Measurements from ENCODE around the gene RGS6. TPM values are rescaled to one million over a fixed set of nuclear protein-coding genes. Genes with fewer than 3 reads are reported as not detected.

Gene RGS6
- total and polyA plus RNA-seq, 5 donors from 2014 or later: 0.13 to 1.5 (median 0.69) TPM

DNA sequence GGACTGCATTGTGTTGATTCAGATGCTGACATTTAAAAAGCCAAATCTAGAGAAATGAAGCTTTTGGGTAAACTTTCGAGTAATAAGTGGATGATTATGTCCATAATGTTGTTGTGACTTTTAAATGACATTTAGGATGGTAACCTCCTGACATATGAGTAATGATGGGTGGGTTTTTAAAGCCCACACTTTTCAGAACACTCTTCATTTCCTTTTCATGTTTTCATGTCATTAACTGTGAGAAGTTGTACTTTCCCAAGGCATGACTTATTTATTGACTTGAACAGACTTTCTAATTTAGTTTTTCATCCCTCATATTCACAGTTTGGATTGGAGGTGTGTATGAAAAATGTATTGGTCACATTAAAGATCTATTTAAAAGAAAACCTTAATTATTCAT lies 35.5 kb downstream of the RGS6 start:
- H3K4me3 Mint-ChIP-seq: no peak overlapping the region
- H3K36me3 ChIP-seq (ENCODE audit: control insufficient read depth, insufficient read depth, low read length): no peaks in the 10 kb centered on the region
- no peaks in the 10 kb centered on the region for H3K4me1 Mint-ChIP-seq
- H3K27ac ChIP-seq (ENCODE audit: insufficient read depth, low read length, poor library complexity, severe bottlenecking): no peak overlapping the region
- peaks cover 6% of the 10 kb centered on the region for H3K27me3 ChIP-seq (ENCODE audit: control insufficient read depth, insufficient read depth, low read length)
- no peak overlapping the region for H3K4me3 ChIP-seq (ENCODE audit: low read depth, low read length)
- no peaks in the 10 kb centered on the region for H3K4me1 ChIP-seq (ENCODE audit: control insufficient read depth, insufficient read depth, low read length, poor library complexity, severe bottlenecking)
- H3K9me3 Mint-ChIP-seq: peaks cover 0 to 7% (median 3%) of the 10 kb centered on the region in 7 donors
- peaks cover 12% of the 10 kb centered on the region for H3K27me3 Mint-ChIP-seq
- peaks cover 0 to 3% of the 10 kb centered on the region in 2 experiments for H3K9me3 ChIP-seq (ENCODE audit: control insufficient read depth in 2 of 2, low read length in 2 of 2)
- ATAC-seq (ENCODE audit: low read depth in 2 of 2) (no peak), DNase-seq (no peak)
- no peaks in the 10 kb centered on the region for H3K36me3 Mint-ChIP-seq
- no peak overlapping the region for H3K27ac Mint-ChIP-seq

DNA sequence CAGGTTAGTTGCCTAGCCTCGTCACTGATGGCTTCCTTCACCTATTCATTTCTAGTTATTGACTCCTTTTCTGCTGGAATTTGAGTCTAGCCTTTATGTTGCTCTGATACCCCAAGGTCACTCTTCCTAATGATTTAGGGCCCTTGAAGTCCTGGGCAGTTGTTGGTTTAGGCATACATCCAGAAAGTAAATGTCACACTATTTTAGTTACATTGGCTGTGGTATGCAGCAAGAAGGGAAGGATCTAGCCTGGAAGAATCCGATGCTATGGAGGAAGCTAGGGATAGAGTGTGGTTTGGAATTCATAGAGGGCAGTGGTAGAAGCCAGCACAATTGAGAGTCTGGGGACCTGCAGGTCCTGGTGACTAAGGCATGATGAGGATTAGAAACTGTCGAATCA lies 38.0 kb downstream of the RGS6 start:
- no peaks in the 10 kb centered on the region for H3K36me3 Mint-ChIP-seq
- ATAC-seq (ENCODE audit: low read depth in 2 of 2): no peak

DNA sequence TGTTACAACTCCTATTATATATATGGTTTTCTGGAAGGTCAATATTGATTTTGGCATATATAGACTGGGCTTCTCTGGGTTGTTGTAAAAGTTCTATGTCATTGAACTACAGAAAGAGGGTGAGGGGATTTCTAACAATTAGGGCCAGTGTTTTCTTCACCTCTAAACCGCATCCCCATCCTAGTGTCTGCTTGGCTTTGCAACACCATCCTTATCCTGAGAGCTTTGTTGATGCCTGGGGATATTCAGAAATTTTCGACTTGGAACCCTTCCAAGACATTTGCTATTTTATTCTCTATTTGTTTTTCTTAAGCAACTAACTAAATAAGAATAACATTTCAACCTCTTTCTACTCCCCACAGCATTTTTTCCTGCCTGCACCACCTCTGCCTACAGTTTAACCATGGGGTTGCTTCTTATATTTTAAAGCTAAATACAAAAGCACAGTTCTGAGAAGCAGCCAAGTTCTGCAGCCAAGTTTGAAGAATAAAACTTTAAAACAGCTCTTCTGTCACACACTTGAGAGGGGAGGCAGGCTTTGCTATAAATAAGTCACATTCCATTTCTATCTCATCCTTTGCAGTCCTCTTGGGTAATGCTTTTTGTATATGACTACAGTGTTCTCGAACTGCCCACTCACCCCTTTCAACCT lies 53.4 kb downstream of the RGS6 start:
- peaks cover 3% of the 10 kb centered on the region for H3K27me3 ChIP-seq (ENCODE audit: control insufficient read depth, insufficient read depth, low read length)

More for the DNA sequence above, 38.0 kb downstream of the RGS6 start:
- H3K9me3 Mint-ChIP-seq: peaks cover 0 to 8% (median 3%) of the 10 kb centered on the region in 7 donors
- Histone ChIP-seq H3K9me3 (ENCODE audit: control insufficient read depth in 2 of 2, low read length in 2 of 2) (peaks cover 0 to 3% of the 10 kb centered on the region in 2 experiments), H3K4me1 (ENCODE audit: control insufficient read depth, insufficient read depth, low read length, poor library complexity, severe bottlenecking) (no peaks in the 10 kb centered on the region), H3K27me3 (ENCODE audit: control insufficient read depth, insufficient read depth, low read length) (peaks cover 4% of the 10 kb centered on the region), H3K4me3 (ENCODE audit: low read depth, low read length) (no peak overlapping the region), H3K36me3 (ENCODE audit: control insufficient read depth, insufficient read depth, low read length) (no peaks in the 10 kb centered on the region), H3K27ac (ENCODE audit: insufficient read depth, low read length, poor library complexity, severe bottlenecking) (no peak overlapping the region)
- no peak for DNase-seq
- peaks cover 8% of the 10 kb centered on the region for H3K27me3 Mint-ChIP-seq
- H3K4me3 Mint-ChIP-seq: peak overlapping the region in 1 of 4 donors; percentile 85
- H3K4me1 Mint-ChIP-seq: no peaks in the 10 kb centered on the region
- no peak overlapping the region for H3K27ac Mint-ChIP-seq

DNA sequence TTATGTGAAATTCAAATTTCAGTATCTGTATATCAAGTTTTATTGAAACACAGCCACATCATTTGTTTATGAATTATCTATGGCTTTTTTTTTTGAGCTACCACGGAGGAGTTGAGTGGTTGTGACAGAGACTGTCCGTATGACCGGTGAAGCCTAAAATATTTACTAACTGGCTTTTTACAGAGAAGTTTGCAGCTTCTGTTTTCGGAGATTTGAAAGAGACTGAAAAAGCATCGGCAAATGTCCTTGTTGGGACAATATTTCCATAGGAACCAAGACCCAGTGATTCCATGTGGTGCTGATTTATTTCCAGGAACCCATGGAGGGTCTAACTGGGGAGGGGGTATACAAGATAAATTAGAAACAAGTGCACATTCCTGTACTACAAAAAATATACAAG lies 56.2 kb downstream of the RGS6 start:
- peaks cover 1% of the 10 kb centered on the region for H3K27me3 ChIP-seq (ENCODE audit: control insufficient read depth, insufficient read depth, low read length)
- no peak for DNase-seq
- Mint-ChIP-seq H3K9me3 (peaks cover 0 to 2% (median 0%) of the 10 kb centered on the region in 7 donors), H3K4me1 (no peaks in the 10 kb centered on the region), H3K36me3 (no peaks in the 10 kb centered on the region), H3K27me3 (peaks cover 25% of the 10 kb centered on the region), H3K27ac (no peak overlapping the region), H3K4me3 (no peak overlapping the region)
- H3K4me1 ChIP-seq (ENCODE audit: control insufficient read depth, insufficient read depth, low read length, poor library complexity, severe bottlenecking): no peaks in the 10 kb centered on the region
- H3K9me3 ChIP-seq (ENCODE audit: control insufficient read depth in 2 of 2, low read length in 2 of 2): no peaks in the 10 kb centered on the region
- H3K4me3 ChIP-seq (ENCODE audit: low read depth, low read length): no peak overlapping the region
- ATAC-seq (ENCODE audit: low read depth in 2 of 2): no peak
- no peak overlapping the region for H3K27ac ChIP-seq (ENCODE audit: insufficient read depth, low read length, poor library complexity, severe bottlenecking)
- H3K36me3 ChIP-seq (ENCODE audit: control insufficient read depth, insufficient read depth, low read length): no peaks in the 10 kb centered on the region

More for the DNA sequence above, 53.4 kb downstream of the RGS6 start:
- no peaks in the 10 kb centered on the region for H3K36me3 Mint-ChIP-seq
- H3K27me3 Mint-ChIP-seq: peaks cover 27% of the 10 kb centered on the region
- H3K27ac Mint-ChIP-seq: no peak overlapping the region
- DNase-seq (no peak), ATAC-seq (ENCODE audit: low read depth in 2 of 2) (no peak)
- no peak overlapping the region for H3K27ac ChIP-seq (ENCODE audit: insufficient read depth, low read length, poor library complexity, severe bottlenecking)
- no peak overlapping the region for H3K4me3 Mint-ChIP-seq
- no peaks in the 10 kb centered on the region for H3K4me1 ChIP-seq (ENCODE audit: control insufficient read depth, insufficient read depth, low read length, poor library complexity, severe bottlenecking)
- no peaks in the 10 kb centered on the region for H3K36me3 ChIP-seq (ENCODE audit: control insufficient read depth, insufficient read depth, low read length)
- no peak overlapping the region for H3K4me3 ChIP-seq (ENCODE audit: low read depth, low read length)
- no peaks in the 10 kb centered on the region for H3K9me3 ChIP-seq (ENCODE audit: control insufficient read depth in 2 of 2, low read length in 2 of 2)
- H3K4me1 Mint-ChIP-seq: no peaks in the 10 kb centered on the region
- peaks cover 0 to 2% (median 0%) of the 10 kb centered on the region in 7 donors for H3K9me3 Mint-ChIP-seq

DNA sequence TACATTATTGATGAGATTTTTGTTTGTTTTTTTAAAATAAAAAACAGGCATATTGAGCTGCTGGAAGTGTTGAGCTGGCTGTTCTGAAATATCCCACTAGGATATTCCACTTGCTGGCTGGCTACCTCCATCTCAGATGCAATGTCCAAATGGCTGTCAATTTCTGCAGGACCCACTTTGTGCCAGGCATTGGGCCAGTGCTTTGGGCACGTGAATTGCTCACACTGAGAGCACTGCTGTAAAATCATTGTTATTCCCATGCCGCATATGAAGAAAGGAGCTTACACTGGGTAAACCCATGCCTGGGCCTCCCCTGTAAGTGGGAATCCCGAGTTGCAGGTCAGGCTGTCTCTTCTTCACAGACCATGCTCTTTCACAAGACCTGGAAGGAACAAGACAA lies 56.7 kb downstream of the RGS6 start:
- Histone ChIP-seq H3K36me3 (ENCODE audit: control insufficient read depth, insufficient read depth, low read length) (no peaks in the 10 kb centered on the region), H3K27me3 (ENCODE audit: control insufficient read depth, insufficient read depth, low read length) (no peaks in the 10 kb centered on the region), H3K9me3 (ENCODE audit: control insufficient read depth in 2 of 2, low read length in 2 of 2) (no peaks in the 10 kb centered on the region), H3K4me1 (ENCODE audit: control insufficient read depth, insufficient read depth, low read length, poor library complexity, severe bottlenecking) (no peaks in the 10 kb centered on the region), H3K27ac (ENCODE audit: insufficient read depth, low read length, poor library complexity, severe bottlenecking) (no peak overlapping the region), H3K4me3 (ENCODE audit: low read depth, low read length) (no peak overlapping the region)
- no peaks in the 10 kb centered on the region for H3K4me1 Mint-ChIP-seq
- no peak overlapping the region for H3K4me3 Mint-ChIP-seq
- H3K36me3 Mint-ChIP-seq: no peaks in the 10 kb centered on the region
- no peak for ATAC-seq (ENCODE audit: low read depth in 2 of 2)
- peaks cover 0 to 2% (median 0%) of the 10 kb centered on the region in 7 donors for H3K9me3 Mint-ChIP-seq
- peaks cover 25% of the 10 kb centered on the region for H3K27me3 Mint-ChIP-seq
- no peak overlapping the region for H3K27ac Mint-ChIP-seq
- no peak for DNase-seq

DNA sequence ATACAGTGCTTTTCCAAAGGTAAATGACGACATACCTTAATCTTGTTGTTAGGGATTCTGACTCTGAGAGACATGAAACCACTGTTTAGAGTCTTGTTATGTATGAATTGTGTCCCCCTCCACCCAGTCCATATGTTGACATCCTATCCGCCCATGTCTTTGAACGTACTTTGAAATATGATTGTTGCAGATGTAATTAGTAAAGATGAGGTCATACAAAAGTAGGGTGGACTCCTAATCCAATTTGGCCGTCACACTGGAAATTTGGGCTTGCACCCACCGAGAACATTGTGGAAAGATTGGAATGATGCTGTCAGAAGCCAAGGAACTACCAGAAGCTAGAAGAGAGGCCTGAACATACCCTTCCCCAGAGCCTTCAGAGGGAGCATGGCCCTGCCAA lies 62.2 kb downstream of the RGS6 start:
- H3K4me3 ChIP-seq (ENCODE audit: low read depth, low read length): no peak overlapping the region
- Mint-ChIP-seq H3K36me3 (no peaks in the 10 kb centered on the region), H3K9me3 (peaks cover 0 to 2% (median 0%) of the 10 kb centered on the region in 7 donors)

DNA sequence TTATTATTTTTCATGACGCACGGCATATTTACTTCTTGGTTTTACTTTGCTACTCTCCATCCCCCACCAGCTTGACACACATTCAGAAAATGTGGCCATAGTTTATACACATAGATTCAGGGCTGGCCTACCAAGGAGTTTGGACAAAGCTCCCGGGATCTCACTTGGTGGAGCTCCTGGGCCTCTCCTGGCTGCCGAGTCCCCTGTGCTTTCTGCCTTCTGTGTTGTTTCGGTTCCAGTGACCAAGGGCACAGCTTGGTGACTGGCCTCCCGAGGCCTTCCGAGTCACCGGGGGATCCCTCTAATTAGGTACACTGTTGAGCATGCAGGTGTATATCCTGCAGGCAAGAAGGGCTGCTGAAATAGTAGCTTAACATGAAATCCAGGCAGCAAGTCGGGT lies 63.5 kb downstream of the RGS6 start:
- no peaks in the 10 kb centered on the region for H3K36me3 ChIP-seq (ENCODE audit: control insufficient read depth, insufficient read depth, low read length)
- Mint-ChIP-seq H3K4me3 (no peak overlapping the region), H3K9me3 (peaks cover 0 to 6% (median 2%) of the 10 kb centered on the region in 7 donors), H3K27ac (no peak overlapping the region), H3K4me1 (peaks cover 0 to 2% (median 0%) of the 10 kb centered on the region in 4 donors), H3K27me3 (peaks cover 7% of the 10 kb centered on the region), H3K36me3 (no peaks in the 10 kb centered on the region)
- no peaks in the 10 kb centered on the region for H3K27me3 ChIP-seq (ENCODE audit: control insufficient read depth, insufficient read depth, low read length)
- no peaks in the 10 kb centered on the region for H3K4me1 ChIP-seq (ENCODE audit: control insufficient read depth, insufficient read depth, low read length, poor library complexity, severe bottlenecking)
- no peak for DNase-seq
- no peak for ATAC-seq (ENCODE audit: low read depth in 2 of 2)
- H3K4me3 ChIP-seq (ENCODE audit: low read depth, low read length): no peak overlapping the region
- no peaks in the 10 kb centered on the region for H3K9me3 ChIP-seq (ENCODE audit: control insufficient read depth in 2 of 2, low read length in 2 of 2)
- no peak overlapping the region for H3K27ac ChIP-seq (ENCODE audit: insufficient read depth, low read length, poor library complexity, severe bottlenecking)

More for the DNA sequence above, 62.2 kb downstream of the RGS6 start:
- ATAC-seq (ENCODE audit: low read depth in 2 of 2) (no peak), DNase-seq (no peak)
- H3K27ac ChIP-seq (ENCODE audit: insufficient read depth, low read length, poor library complexity, severe bottlenecking): no peak overlapping the region
- H3K9me3 ChIP-seq (ENCODE audit: control insufficient read depth in 2 of 2, low read length in 2 of 2): no peaks in the 10 kb centered on the region
- H3K27me3 ChIP-seq (ENCODE audit: control insufficient read depth, insufficient read depth, low read length): no peaks in the 10 kb centered on the region
- no peak overlapping the region for H3K4me3 Mint-ChIP-seq
- no peaks in the 10 kb centered on the region for H3K36me3 ChIP-seq (ENCODE audit: control insufficient read depth, insufficient read depth, low read length)
- H3K27me3 Mint-ChIP-seq: peaks cover 9% of the 10 kb centered on the region
- H3K4me1 Mint-ChIP-seq: no peaks in the 10 kb centered on the region
- no peaks in the 10 kb centered on the region for H3K4me1 ChIP-seq (ENCODE audit: control insufficient read depth, insufficient read depth, low read length, poor library complexity, severe bottlenecking)
- no peak overlapping the region for H3K27ac Mint-ChIP-seq

DNA sequence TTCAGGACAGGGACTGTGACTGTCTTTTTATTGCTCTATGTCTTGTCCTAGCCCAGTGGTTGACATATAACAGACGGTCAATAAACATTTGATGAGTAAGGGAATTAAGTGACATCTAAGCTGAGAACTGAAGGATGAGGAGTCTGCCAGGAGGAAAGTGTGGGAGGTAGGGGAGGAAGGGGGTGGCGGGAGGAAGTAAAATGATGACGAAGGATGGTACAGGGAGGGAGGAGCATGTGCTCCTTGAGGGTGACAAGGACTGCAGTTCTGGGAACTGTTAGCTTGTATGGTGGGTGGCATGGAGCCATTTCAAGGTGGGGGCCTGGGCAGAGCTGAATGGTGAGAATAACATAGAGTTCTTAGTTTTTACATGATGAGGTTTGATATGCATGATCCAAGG lies 64.4 kb downstream of the RGS6 start:
- DNase-seq (no peak), ATAC-seq (ENCODE audit: low read depth in 2 of 2) (no peak)
- Histone ChIP-seq H3K4me3 (ENCODE audit: low read depth, low read length) (no peak overlapping the region), H3K4me1 (ENCODE audit: control insufficient read depth, insufficient read depth, low read length, poor library complexity, severe bottlenecking) (no peaks in the 10 kb centered on the region), H3K9me3 (ENCODE audit: control insufficient read depth in 2 of 2, low read length in 2 of 2) (no peaks in the 10 kb centered on the region), H3K27me3 (ENCODE audit: control insufficient read depth, insufficient read depth, low read length) (no peaks in the 10 kb centered on the region), H3K36me3 (ENCODE audit: control insufficient read depth, insufficient read depth, low read length) (no peaks in the 10 kb centered on the region), H3K27ac (ENCODE audit: insufficient read depth, low read length, poor library complexity, severe bottlenecking) (no peak overlapping the region)
- peaks cover 0 to 2% (median 0%) of the 10 kb centered on the region in 4 donors for H3K4me1 Mint-ChIP-seq
- H3K27ac Mint-ChIP-seq: no peak overlapping the region
- H3K36me3 Mint-ChIP-seq: no peaks in the 10 kb centered on the region
- peaks cover 0 to 6% (median 2%) of the 10 kb centered on the region in 7 donors for H3K9me3 Mint-ChIP-seq
- H3K27me3 Mint-ChIP-seq: peaks cover 4% of the 10 kb centered on the region
- no peak overlapping the region for H3K4me3 Mint-ChIP-seq
